Common myeloid progenitor, CD34-positive (primary cell): Measurements from ENCODE around the gene OR2F2.

Experiments used
- CTCF ChIA-PET: fragments of 350-600 bp; sonication (Branson Sonifier 250); formaldehyde crosslinking; loops from one replicate; lab custom pipeline; 2021; ENCODE audit warnings: antibody characterized with exemption; lab: Charles Lee
- POLR2A ChIA-PET: fragments of 350-600 bp; sonication (Branson Sonifier 250); formaldehyde crosslinking; loops from one replicate; lab custom pipeline; 2021; ENCODE audit warnings: antibody characterized with exemption; lab: Charles Lee
- DNase-seq, 3 donors: peaks; one replicate each; pipeline versions ENCODE4 v3.0.0 to v3.0.0-alpha.2; 2013
- H3K27ac ChIP-seq, 2 experiments: 1 replicate in 1 of 2; 2 replicates in 1 of 2; pipeline ENCODE4 v1.7.0; 2013; ENCODE audit warnings: inconsistent platforms in 2 of 2, low read length in 2 of 2, mild to moderate bottlenecking in 2 of 2, low read depth in 1 of 2, moderate library complexity in 1 of 2; ENCODE audit not compliant: severe bottlenecking in 2 of 2, insufficient read depth in 1 of 2, poor library complexity in 1 of 2
- H3K27me3 ChIP-seq, 5 experiments: replicated peaks in 2 of 5; 1 replicate in 3 of 5; 2 replicates in 2 of 5; pipeline versions ENCODE4 v1.6.1 to v1.7.0; 2013; ENCODE audit warnings: low read length in 4 of 5, mild to moderate bottlenecking in 2 of 5, moderate library complexity in 2 of 5, inconsistent platforms in 1 of 5; ENCODE audit not compliant: insufficient read depth in 5 of 5, control insufficient read depth in 4 of 5
- H3K36me3 ChIP-seq, 4 experiments: 1 replicate in 2 of 4; 2 replicates in 2 of 4; pipeline versions ENCODE4 v1.6.1 to v1.7.0; 2013; ENCODE audit warnings: low read length in 3 of 4, control low read depth in 1 of 4, mild to moderate bottlenecking in 1 of 4; ENCODE audit not compliant: control insufficient read depth in 4 of 4, insufficient read depth in 4 of 4
- H3K4me1 ChIP-seq, 4 experiments: 1 replicate in 3 of 4; 2 replicates in 1 of 4; pipeline versions ENCODE4 v1.6.1 to v1.7.1; 2013; ENCODE audit warnings: low read length in 3 of 4, mild to moderate bottlenecking in 3 of 4, control low read depth in 1 of 4, inconsistent platforms in 1 of 4, moderate library complexity in 1 of 4; ENCODE audit not compliant: control insufficient read depth in 4 of 4, insufficient read depth in 4 of 4; ENCODE audit errors: control extremely low read depth in 1 of 4
- H3K4me3 ChIP-seq, 7 experiments: 1 replicate in 4 of 7; 2 replicates in 3 of 7; pipeline versions ENCODE4 v1.5.1 to v1.7.0; 2013; ENCODE audit warnings: mild to moderate bottlenecking in 7 of 7, low read length in 6 of 7, moderate library complexity in 6 of 7, inconsistent platforms in 2 of 7, low read depth in 2 of 7, control low read depth in 1 of 7; ENCODE audit not compliant: insufficient read depth in 4 of 7, control insufficient read depth in 1 of 7; ENCODE audit errors: extremely low read depth in 1 of 7
- H3K9me3 ChIP-seq, 5 experiments: 1 replicate in 4 of 5; 2 replicates in 1 of 5; pipeline versions ENCODE4 v1.6.1 to v1.7.1; 2013; ENCODE audit warnings: low read length in 4 of 5, mild to moderate bottlenecking in 2 of 5, inconsistent platforms in 1 of 5, low read depth in 1 of 5, moderate library complexity in 1 of 5; ENCODE audit not compliant: control insufficient read depth in 4 of 5, insufficient read depth in 2 of 5; ENCODE audit errors: control extremely low read depth in 1 of 5
- WGBS: methylation state at CpG from one replicate; pipeline ENCODE4 v1.1.5; 2013; ENCODE audit not compliant: insufficient coverage; 5-methylcytosine and 5-hydroxymethylcytosine counted together

OR2F2 gene

GRCh38 chr7:143938379-143939243 is 3.6 kb downstream of the OR2F2 start:
- DNase-seq = no peak
- POLR2A ChIA-PET = no interaction called here
- WGBS = 100% methylated on average over 2 of the region's 5 CpGs

DNA sequence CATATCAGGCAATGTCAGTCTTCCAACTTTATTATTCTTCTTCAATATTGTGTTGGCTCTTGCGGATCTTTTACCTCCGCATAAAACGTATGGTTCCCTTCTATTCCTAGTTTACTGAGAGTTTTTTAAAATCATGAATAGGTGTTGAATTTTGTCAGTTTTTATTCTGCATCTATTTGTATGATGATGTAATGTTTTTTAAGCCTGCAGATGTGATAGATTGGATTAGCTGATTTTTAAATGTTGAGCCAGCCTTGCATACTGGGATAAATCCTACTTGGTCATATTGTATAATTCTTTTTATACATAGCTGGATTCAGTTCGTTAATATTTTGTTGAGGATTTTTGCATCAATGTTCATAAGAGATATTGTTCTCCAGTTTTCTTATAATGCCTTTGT is 10.4 kb downstream of the OR2F2 start:
- CTCF ChIA-PET = no interaction called here
- Histone ChIP-seq H3K9me3 (peaks cover 0 to 1% (median 0%) of the 10 kb centered on the region in 5 experiments), H3K4me3 (no peak overlapping the region), H3K36me3 (no peaks in the 10 kb centered on the region), H3K4me1 (no peaks in the 10 kb centered on the region), H3K27ac (no peak overlapping the region), H3K27me3 (no peaks in the 10 kb centered on the region)
- POLR2A ChIA-PET = no interaction called here
- no peak for DNase-seq
- 100% methylated on average over 1 of the region's 4 CpGs for WGBS

More at GRCh38 chr7:143938379-143939243, 3.6 kb downstream of the OR2F2 start:
- Histone ChIP-seq H3K9me3 (peaks cover 0 to 3% (median 0%) of the 10 kb centered on the region in 5 experiments), H3K36me3 (no peaks in the 10 kb centered on the region), H3K4me3 (no peak overlapping the region), H3K4me1 (no peaks in the 10 kb centered on the region), H3K27me3 (no peaks in the 10 kb centered on the region), H3K27ac (no peak overlapping the region)
- CTCF ChIA-PET = no interaction called here

DNA sequence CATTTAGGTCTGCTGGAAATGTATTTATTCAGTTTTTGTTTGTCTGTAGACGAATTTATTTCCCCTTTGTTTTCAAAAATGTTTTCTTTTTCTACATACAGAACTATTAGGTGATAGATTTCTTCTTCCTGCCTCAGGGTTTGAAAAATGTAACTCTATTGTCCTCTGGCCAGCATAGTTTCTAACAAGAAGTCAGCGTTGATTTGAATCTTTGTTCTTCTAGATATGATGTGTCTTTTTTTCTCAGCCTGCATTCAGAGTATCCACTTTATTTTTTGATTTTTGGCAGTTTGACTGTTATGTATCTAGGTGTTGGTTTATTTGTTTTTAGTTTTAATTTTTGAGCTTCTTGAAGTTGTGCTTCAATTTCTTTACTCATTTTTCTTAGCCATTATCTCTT is 12.1 kb downstream of the OR2F2 start:
- no peak for DNase-seq
- Histone ChIP-seq H3K4me1 (no peaks in the 10 kb centered on the region), H3K9me3 (peaks cover 0 to 1% (median 0%) of the 10 kb centered on the region in 5 experiments), H3K36me3 (no peaks in the 10 kb centered on the region), H3K4me3 (no peak overlapping the region), H3K27me3 (peaks cover 0 to 2% (median 0%) of the 10 kb centered on the region in 5 experiments), H3K27ac (no peak overlapping the region)
- POLR2A ChIA-PET = no interaction called here
- CTCF ChIA-PET = no interaction called here
- WGBS = no CpG with 5 or more reads among the region's 2 CpGs

DNA sequence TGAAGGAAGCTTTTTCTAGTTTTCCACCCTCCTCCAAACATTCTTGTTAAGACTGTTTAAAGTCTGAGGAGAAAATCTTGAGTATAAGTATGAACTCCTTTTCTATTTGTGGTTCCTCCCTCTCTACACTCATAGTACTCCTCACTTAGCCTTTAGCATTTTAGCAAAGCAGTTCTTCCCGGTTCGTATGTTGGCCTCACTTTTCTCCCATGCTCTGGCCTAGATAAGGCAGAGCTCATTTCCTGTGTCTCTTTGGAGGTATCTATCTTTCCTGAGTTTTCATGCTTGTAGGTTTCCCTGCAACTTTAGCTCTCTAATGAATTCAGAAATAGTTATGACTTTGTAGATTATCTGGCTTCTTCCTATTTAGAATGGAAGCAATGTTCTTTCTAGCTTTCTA is 13.7 kb downstream of the OR2F2 start:
- no peak for DNase-seq
- Histone ChIP-seq H3K4me3 (no peak overlapping the region), H3K4me1 (no peaks in the 10 kb centered on the region), H3K9me3 (peaks cover 0 to 1% (median 0%) of the 10 kb centered on the region in 5 experiments), H3K27ac (no peak overlapping the region), H3K36me3 (no peaks in the 10 kb centered on the region), H3K27me3 (peaks cover 0 to 2% (median 0%) of the 10 kb centered on the region in 5 experiments)
- ChIA-PET POLR2A (no interaction called here), CTCF (no interaction called here)
- 50% methylated on average over 2 of the region's 2 CpGs for WGBS

GRCh38 chr7:143953421-143953820 is 18.4 kb downstream of the OR2F2 start:
- WGBS = 100% methylated on average over 1 of the region's 3 CpGs
- no peak overlapping the region for H3K4me3 ChIP-seq
- H3K4me1 ChIP-seq = no peaks in the 10 kb centered on the region
- no peaks in the 10 kb centered on the region for H3K9me3 ChIP-seq
- ChIA-PET POLR2A (no interaction called here), CTCF (no interaction called here)
- no peak for DNase-seq
- H3K27me3 ChIP-seq = peaks cover 0 to 2% (median 0%) of the 10 kb centered on the region in 5 experiments
- no peak overlapping the region for H3K27ac ChIP-seq
- no peaks in the 10 kb centered on the region for H3K36me3 ChIP-seq

DNA sequence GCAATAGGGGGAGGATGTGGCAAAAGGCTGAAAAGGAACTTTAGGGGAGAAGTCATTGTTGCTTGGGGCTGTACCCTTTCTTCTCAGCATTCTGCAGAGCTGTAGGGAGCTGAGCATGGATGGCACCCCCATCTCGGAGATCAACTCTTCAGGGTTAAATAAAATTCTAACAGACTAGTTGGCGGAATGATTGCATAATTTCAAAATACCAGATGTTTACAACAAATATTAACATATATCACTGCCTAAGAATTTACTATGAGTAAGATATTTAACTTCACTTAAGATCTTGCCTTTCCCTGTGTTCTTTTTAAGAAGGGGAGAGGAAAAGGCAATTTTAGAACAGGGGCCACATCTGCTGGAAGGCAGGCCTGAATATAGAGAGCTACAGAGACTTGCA is 19.1 kb downstream of the OR2F2 start:
- CTCF ChIA-PET = no interaction called here
- Histone ChIP-seq H3K4me3 (no peak overlapping the region), H3K27me3 (peaks cover 0 to 2% (median 0%) of the 10 kb centered on the region in 5 experiments), H3K36me3 (no peaks in the 10 kb centered on the region), H3K4me1 (no peaks in the 10 kb centered on the region), H3K9me3 (no peaks in the 10 kb centered on the region), H3K27ac (no peak overlapping the region)
- POLR2A ChIA-PET = no interaction called here
- WGBS = no CpG with 5 or more reads among the region's 2 CpGs
- DNase-seq = no peak

- Histone ChIP-seq H3K27me3 (peaks cover 0 to 2% (median 0%) of the 10 kb centered on the region in 5 experiments), H3K4me1 (no peaks in the 10 kb centered on the region), H3K4me3 (no peak within 1 kb of the TSS), H3K36me3 (no peaks in the 10 kb centered on the region), H3K27ac (no peak within 1 kb of the TSS), H3K9me3 (no peaks in the 10 kb centered on the region)
- ChIA-PET CTCF (no interaction called here), POLR2A (no interaction called here)
- no peak for DNase-seq
- WGBS = no CpG with 5 or more reads among the region's 3 CpGs
Observed at GRCh38 chr7:143954544-143954943, 19.5 kb downstream of the OR2F2 start, which contains the start of gene OR2F1. TSS of gene OR2F1 (plus strand) at chr7:143954844. CDS start at chr7:143959971, 5,127 bp downstream.
